K562 (cell line): ENCODE measurements around the gene ACTR3C. TPM values are rescaled to one million over a fixed set of nuclear protein-coding genes. Genes with fewer than 3 reads are reported as not detected.

Source experiments
- CBFA2T2 ChIP-seq: fragments of 450-650 bp; conservative IDR thresholded peaks from 2 replicates; pipeline ENCODE4 v1.6.1; 2017; ENCODE audit warnings: mild to moderate bottlenecking
- CHD1 ChIP-seq: fragments of 200-600 bp; sonication (generic); IDR thresholded peaks from one replicate; pipeline ENCODE4 v1.6.1; 2012; ENCODE audit warnings: mild to moderate bottlenecking, moderate library complexity, low read length, inconsistent platforms
- CTBP1 ChIP-seq: fragments of 450-650 bp; IDR thresholded peaks from 2 replicates; pipeline ENCODE4 v1.6.1; 2016; ENCODE audit warnings: borderline replicate concordance
- FOXJ3 ChIP-seq: sonication (generic); formaldehyde crosslinking; IDR thresholded peaks from 2 replicates; pipeline ENCODE4 v1.4.0; 2020; ENCODE audit warnings: mild to moderate bottlenecking, missing genetic modification reagents
- MCM7 ChIP-seq, 2 experiments: fragments of 450-650 bp; IDR thresholded peaks; 2 replicates each; pipeline ENCODE4 v1.6.1; 2016 to 2018
- NEUROD1 ChIP-seq: fragments of 150-350 bp; IDR thresholded peaks from 2 replicates; pipeline ENCODE4 v1.6.1; 2014; ENCODE audit warnings: borderline replicate concordance, low read length, low read depth; ENCODE audit not compliant: partially characterized antibody
- SP1 ChIP-seq: sonication (generic); formaldehyde crosslinking; IDR thresholded peaks from 2 replicates; pipeline ENCODE4 v1.8.1; 2022; ENCODE audit warnings: mild to moderate bottlenecking, missing genetic modification reagents
- ZNF140 ChIP-seq: fragments of 250-450 bp; sonication (Bioruptor Pico); IDR thresholded peaks from 2 replicates; pipeline ENCODE4 v1.8.0; 2021; ENCODE audit warnings: moderate library complexity, mild to moderate bottlenecking, inconsistent platforms
- ZNF3 ChIP-seq: fragments of 250-450 bp; sonication (Bioruptor Pico); IDR thresholded peaks from 2 replicates; pipeline ENCODE4 v1.5.0; 2021; ENCODE audit warnings: mild to moderate bottlenecking, moderate library complexity
- polyA plus RNA-seq, 8 experiments: library from polyadenylated mRNA; depleted of rRNA in 4 of 8; stranded (reverse) in 5 of 8; unstranded in 3 of 8; fragments of >200 nt; fragmentation: Nextera tagmentation in 2 of 8; fragmentation: Illumina TruSeq in 1 of 8; extraction: Ambion mirVana in 2 of 8; extraction: Trizol in 1 of 8; gene quantifications; 2 replicates each; pipeline versions ENCODE4 v1.2.1 to v1.2.3, GENCODE V29; 2011 to 2014; ENCODE audit warnings: inconsistent platforms in 1 of 8, missing spikeins in 1 of 8
- total RNA-seq, 7 experiments: library from RNA; depleted of rRNA in 6 of 7; stranded (reverse); fragments of >200 nt in 6 of 7; fragmentation: Illumina TruSeq in 2 of 7; extraction: Trizol in 2 of 7; gene quantifications; 2 replicates each; pipeline versions ENCODE4 v1.2.1 to v1.2.3, GENCODE V29; 2011 to 2021; ENCODE audit warnings: low replicate concordance in 1 of 7
- TF ChIP-seq, protein P1 (sequence below): sonication (generic); formaldehyde crosslinking; IDR thresholded peaks from 2 replicates; pipeline ENCODE4 v1.8.1; 2023; ENCODE audit warnings: mild to moderate bottlenecking, missing genetic modification reagents
- TF ChIP-seq, protein P2 (sequence below): fragments of 250-450 bp; sonication (Bioruptor Pico); IDR thresholded peaks from 2 replicates; pipeline ENCODE4 v1.4.0; 2020
- TF ChIP-seq, protein P3 (sequence below): IDR thresholded peaks from 2 replicates; pipeline ENCODE4 v1.6.1; 2014; ENCODE audit warnings: antibody characterized with exemption
- TF ChIP-seq, protein P4 (sequence below): sonication (generic); formaldehyde crosslinking; IDR thresholded peaks from 2 replicates; pipeline ENCODE4 v1.8.0; 2023; ENCODE audit warnings: mild to moderate bottlenecking, missing genetic modification reagents
- TF ChIP-seq, protein P5 (sequence below): fragments of 250-450 bp; sonication (Bioruptor Pico); IDR thresholded peaks from 2 replicates; pipeline ENCODE4 v1.8.0; 2021; ENCODE audit warnings: borderline replicate concordance, mild to moderate bottlenecking, moderate library complexity; ENCODE audit not compliant: poor library complexity, severe bottlenecking
- TF ChIP-seq, protein P6 (sequence below): IDR thresholded peaks from 2 replicates; pipeline ENCODE4 v1.6.1; 2016; ENCODE audit warnings: missing genetic modification characterization, missing compliant biosample characterization

The ACTR3C gene
- total and polyA plus RNA-seq, 9 of the 15 experiments (the other 6 are each of a cell fraction or from before 2014, with no cell fraction given) = 9.0 to 35.4 (median 13.3) TPM

DNA sequence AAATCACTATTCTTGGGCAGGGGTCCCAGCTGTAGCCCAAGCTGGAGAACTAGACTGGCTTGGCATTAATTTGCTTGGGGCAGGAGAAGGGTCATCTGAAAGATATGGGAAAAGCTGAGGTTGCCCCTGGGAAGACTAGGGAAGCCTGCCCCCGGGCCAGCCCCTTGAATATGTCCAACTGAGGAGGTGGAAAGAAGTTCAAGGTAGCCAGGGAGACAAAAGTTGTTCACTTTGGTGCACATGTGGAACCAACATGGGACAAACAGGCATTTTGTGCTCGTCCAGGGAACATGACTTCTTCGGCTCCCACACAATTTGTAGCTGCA, 1.6 kb downstream of the ACTR3C start (continued):
- TF ChIP-seq, protein P1, sequence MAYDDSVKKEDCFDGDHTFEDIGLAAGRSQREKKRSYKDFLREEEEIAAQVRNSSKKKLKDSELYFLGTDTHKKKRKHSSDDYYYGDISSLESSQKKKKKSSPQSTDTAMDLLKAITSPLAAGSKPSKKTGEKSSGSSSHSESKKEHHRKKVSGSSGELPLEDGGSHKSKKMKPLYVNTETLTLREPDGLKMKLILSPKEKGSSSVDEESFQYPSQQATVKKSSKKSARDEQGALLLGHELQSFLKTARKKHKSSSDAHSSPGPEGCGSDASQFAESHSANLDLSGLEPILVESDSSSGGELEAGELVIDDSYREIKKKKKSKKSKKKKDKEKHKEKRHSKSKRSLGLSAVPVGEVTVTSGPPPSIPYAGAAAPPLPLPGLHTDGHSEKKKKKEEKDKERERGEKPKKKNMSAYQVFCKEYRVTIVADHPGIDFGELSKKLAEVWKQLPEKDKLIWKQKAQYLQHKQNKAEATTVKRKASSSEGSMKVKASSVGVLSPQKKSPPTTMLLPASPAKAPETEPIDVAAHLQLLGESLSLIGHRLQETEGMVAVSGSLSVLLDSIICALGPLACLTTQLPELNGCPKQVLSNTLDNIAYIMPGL (CRISPR knock-in tag) = no peak
- TF ChIP-seq, protein P2, sequence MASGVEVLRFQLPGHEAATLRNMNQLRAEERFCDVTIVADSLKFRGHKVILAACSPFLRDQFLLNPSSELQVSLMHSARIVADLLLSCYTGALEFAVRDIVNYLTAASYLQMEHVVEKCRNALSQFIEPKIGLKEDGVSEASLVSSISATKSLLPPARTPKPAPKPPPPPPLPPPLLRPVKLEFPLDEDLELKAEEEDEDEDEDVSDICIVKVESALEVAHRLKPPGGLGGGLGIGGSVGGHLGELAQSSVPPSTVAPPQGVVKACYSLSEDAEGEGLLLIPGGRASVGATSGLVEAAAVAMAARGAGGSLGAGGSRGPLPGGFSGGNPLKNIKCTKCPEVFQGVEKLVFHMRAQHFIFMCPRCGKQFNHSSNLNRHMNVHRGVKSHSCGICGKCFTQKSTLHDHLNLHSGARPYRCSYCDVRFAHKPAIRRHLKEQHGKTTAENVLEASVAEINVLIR (CRISPR knock-in tag) = no peak
- no peak for TF ChIP-seq ZNF3
- TF ChIP-seq, protein P3, sequence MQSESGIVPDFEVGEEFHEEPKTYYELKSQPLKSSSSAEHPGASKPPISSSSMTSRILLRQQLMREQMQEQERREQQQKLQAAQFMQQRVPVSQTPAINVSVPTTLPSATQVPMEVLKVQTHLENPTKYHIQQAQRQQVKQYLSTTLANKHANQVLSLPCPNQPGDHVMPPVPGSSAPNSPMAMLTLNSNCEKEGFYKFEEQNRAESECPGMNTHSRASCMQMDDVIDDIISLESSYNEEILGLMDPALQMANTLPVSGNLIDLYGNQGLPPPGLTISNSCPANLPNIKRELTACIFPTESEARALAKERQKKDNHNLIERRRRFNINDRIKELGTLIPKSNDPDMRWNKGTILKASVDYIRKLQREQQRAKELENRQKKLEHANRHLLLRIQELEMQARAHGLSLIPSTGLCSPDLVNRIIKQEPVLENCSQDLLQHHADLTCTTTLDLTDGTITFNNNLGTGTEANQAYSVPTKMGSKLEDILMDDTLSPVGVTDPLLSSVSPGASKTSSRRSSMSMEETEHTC = no peak
- no peak for TF ChIP-seq CTBP1
- TF ChIP-seq, protein P4, sequence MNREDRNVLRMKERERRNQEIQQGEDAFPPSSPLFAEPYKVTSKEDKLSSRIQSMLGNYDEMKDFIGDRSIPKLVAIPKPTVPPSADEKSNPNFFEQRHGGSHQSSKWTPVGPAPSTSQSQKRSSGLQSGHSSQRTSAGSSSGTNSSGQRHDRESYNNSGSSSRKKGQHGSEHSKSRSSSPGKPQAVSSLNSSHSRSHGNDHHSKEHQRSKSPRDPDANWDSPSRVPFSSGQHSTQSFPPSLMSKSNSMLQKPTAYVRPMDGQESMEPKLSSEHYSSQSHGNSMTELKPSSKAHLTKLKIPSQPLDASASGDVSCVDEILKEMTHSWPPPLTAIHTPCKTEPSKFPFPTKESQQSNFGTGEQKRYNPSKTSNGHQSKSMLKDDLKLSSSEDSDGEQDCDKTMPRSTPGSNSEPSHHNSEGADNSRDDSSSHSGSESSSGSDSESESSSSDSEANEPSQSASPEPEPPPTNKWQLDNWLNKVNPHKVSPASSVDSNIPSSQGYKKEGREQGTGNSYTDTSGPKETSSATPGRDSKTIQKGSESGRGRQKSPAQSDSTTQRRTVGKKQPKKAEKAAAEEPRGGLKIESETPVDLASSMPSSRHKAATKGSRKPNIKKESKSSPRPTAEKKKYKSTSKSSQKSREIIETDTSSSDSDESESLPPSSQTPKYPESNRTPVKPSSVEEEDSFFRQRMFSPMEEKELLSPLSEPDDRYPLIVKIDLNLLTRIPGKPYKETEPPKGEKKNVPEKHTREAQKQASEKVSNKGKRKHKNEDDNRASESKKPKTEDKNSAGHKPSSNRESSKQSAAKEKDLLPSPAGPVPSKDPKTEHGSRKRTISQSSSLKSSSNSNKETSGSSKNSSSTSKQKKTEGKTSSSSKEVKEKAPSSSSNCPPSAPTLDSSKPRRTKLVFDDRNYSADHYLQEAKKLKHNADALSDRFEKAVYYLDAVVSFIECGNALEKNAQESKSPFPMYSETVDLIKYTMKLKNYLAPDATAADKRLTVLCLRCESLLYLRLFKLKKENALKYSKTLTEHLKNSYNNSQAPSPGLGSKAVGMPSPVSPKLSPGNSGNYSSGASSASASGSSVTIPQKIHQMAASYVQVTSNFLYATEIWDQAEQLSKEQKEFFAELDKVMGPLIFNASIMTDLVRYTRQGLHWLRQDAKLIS (CRISPR knock-in tag) = no peak
- no peak for TF ChIP-seq NEUROD1
- TF ChIP-seq, protein P5, sequence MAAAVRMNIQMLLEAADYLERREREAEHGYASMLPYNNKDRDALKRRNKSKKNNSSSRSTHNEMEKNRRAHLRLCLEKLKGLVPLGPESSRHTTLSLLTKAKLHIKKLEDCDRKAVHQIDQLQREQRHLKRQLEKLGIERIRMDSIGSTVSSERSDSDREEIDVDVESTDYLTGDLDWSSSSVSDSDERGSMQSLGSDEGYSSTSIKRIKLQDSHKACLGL (CRISPR knock-in tag) = no peak
- no peak for TF ChIP-seq ZNF140
- no peak for TF ChIP-seq SP1 (CRISPR knock-in tag)
- TF ChIP-seq, protein P6, sequence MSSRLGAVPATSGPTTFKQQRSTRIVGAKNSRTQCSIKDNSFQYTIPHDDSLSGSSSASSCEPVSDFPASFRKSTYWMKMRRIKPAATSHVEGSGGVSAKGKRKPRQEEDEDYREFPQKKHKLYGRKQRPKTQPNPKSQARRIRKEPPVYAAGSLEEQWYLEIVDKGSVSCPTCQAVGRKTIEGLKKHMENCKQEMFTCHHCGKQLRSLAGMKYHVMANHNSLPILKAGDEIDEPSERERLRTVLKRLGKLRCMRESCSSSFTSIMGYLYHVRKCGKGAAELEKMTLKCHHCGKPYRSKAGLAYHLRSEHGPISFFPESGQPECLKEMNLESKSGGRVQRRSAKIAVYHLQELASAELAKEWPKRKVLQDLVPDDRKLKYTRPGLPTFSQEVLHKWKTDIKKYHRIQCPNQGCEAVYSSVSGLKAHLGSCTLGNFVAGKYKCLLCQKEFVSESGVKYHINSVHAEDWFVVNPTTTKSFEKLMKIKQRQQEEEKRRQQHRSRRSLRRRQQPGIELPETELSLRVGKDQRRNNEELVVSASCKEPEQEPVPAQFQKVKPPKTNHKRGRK (tag) = peak; percentile 54; the same call in 1 of the 2 replicates
- no peak for TF ChIP-seq FOXJ3 (CRISPR knock-in tag)
- TF ChIP-seq CHD1 = peak; percentile 55
- no peak for TF ChIP-seq MCM7 (IDR thresholded peaks at IDR 0.05)
- no peak for TF ChIP-seq CBFA2T2
